GM12878 (cell line): Measurements from ENCODE around the gene TMEM174. TPM values are rescaled to one million over a fixed set of nuclear protein-coding genes. Genes with fewer than 3 reads are reported as not detected.

Source experiments
- ATAC-seq: fragments of 200-7000 bp; cut with Tn5 transposase; 3 replicates; pipeline ENCODE4 v1.9.1; 2020; ENCODE audit warnings: mild to moderate bottlenecking, moderate library complexity
- BruUV-seq: library from RNA; stranded (reverse); fragments of 400-500 nt; replicated peaks from 2 replicates; lab custom pipeline; 2021; lab: Mats Ljungman, UMichigan
- CTCF ChIA-PET: fragments of 300-600 bp; sonication (Branson Sonifier 250); formaldehyde crosslinking; extraction: SDS; loops from one replicate; lab custom pipeline; 2021; ENCODE audit warnings: inconsistent platforms; lab: Yijun Ruan, JAX
- POLR2A ChIA-PET: fragments of 350-600 bp; formaldehyde crosslinking; extraction: SDS; loops from one replicate; lab custom pipeline; 2021; ENCODE audit warnings: inconsistent platforms; lab: Charles Lee
- RAD21 ChIA-PET: fragments of 300-600 bp; sonication (Branson Sonifier 250); formaldehyde crosslinking; loops from one replicate; lab custom pipeline; 2023; ENCODE audit warnings: antibody characterized with exemption; ENCODE audit not compliant: unreplicated experiment; lab: Charles Lee
- SMC1A ChIA-PET: fragments of 300-600 bp; sonication (Branson Sonifier 250); formaldehyde crosslinking; loops from one replicate; lab custom pipeline; 2023; ENCODE audit not compliant: unreplicated experiment, uncharacterized antibody; lab: Charles Lee
- DNase-seq: peaks from one replicate; pipeline ENCODE4 v3.0.0-alpha.2; 2011; ENCODE audit warnings: low read depth, low spot score
- FAIRE-seq: peaks from 3 replicates; lab custom pipeline; 2011; peaks lifted over from hg19 to GRCh38; lab: Jason Lieb, UNC
- H2AFZ ChIP-seq: 2 replicates; pipeline ENCODE4 v1.6.0; 2011; ENCODE audit warnings: low read depth, low read length, control low read depth; ENCODE audit not compliant: control insufficient read depth
- H3K27ac ChIP-seq: 2 replicates; pipeline ENCODE4 v1.5.1; 2011; ENCODE audit warnings: control low read depth; ENCODE audit not compliant: control insufficient read depth, insufficient read depth
- H3K27me3 ChIP-seq, 2 experiments: replicated peaks in 1 of 2; 2 replicates each; pipeline versions ENCODE4 v1.6.0 to v1.6.1; 2011; ENCODE audit warnings: low read length in 1 of 2; ENCODE audit not compliant: control insufficient read depth in 2 of 2, insufficient read depth in 2 of 2
- H3K36me3 ChIP-seq, 2 experiments: 2 replicates each; pipeline ENCODE4 v1.5.1; 2011; ENCODE audit warnings: low read length in 1 of 2; ENCODE audit not compliant: control insufficient read depth in 2 of 2, insufficient read depth in 2 of 2
- H3K4me1 ChIP-seq: 2 replicates; pipeline ENCODE4 v1.6.1; 2011; ENCODE audit warnings: mild to moderate bottlenecking, low read length, moderate library complexity, mixed read lengths; ENCODE audit not compliant: control insufficient read depth, insufficient read depth
- H3K4me2 ChIP-seq: 2 replicates; pipeline ENCODE4 v1.6.0; 2011; ENCODE audit warnings: control low read depth; ENCODE audit not compliant: control insufficient read depth, insufficient read depth
- H3K4me3 ChIP-seq: fragments of 200-600 bp; sonication (generic); 2 replicates; pipeline ENCODE4 v1.5.1; 2016
- H3K79me2 ChIP-seq: 2 replicates; pipeline ENCODE4 v1.6.0; 2011; ENCODE audit warnings: low read length; ENCODE audit not compliant: control insufficient read depth, insufficient read depth
- H3K9ac ChIP-seq: 2 replicates; pipeline ENCODE4 v1.8.0; 2011; ENCODE audit warnings: low read length, control low read depth, mixed read lengths; ENCODE audit not compliant: control insufficient read depth, insufficient read depth
- H3K9me3 ChIP-seq: replicated peaks from 3 replicates; pipeline ENCODE4 v1.5.1; 2011; ENCODE audit warnings: mild to moderate bottlenecking, low read length; ENCODE audit not compliant: control insufficient read depth, insufficient read depth
- H4K20me1 ChIP-seq: 2 replicates; pipeline ENCODE4 v1.6.0; 2011; ENCODE audit not compliant: control insufficient read depth, insufficient read depth
- HCFC1 ChIP-seq: fragments of 150-350 bp; IDR thresholded peaks from 2 replicates; pipeline ENCODE4 v1.6.1; 2014; ENCODE audit warnings: low read length
- SIX5 ChIP-seq: IDR thresholded peaks from 2 replicates; pipeline ENCODE4 v1.6.1; 2011; ENCODE audit warnings: mild to moderate bottlenecking, low read depth, low read length, moderate library complexity; ENCODE audit not compliant: severe bottlenecking
- SMC3 ChIP-seq: IDR thresholded peaks from 2 replicates; pipeline ENCODE4 v1.6.1; 2011; ENCODE audit warnings: low read length, improper control_type of control experiment, borderline replicate concordance
- SREBF1 ChIP-seq: IDR thresholded peaks from 2 replicates; pipeline ENCODE4 v1.6.1; 2012; ENCODE audit warnings: mild to moderate bottlenecking, low read length
- in situ Hi-C: fragments of 300-500 bp; cut with MboI; formaldehyde crosslinking; loops from 9 replicates; pipeline ENCODE4 v1.14.3; 2018; ENCODE audit warnings: mixed read lengths
- intact Hi-C: fragments of 100-400 bp; cut with micrococcal nuclease; formaldehyde crosslinking; loops from one replicate; pipeline ENCODE4 v1.14.2; 2022; ENCODE audit not compliant: unreplicated experiment
- polyA plus RNA-seq, 11 experiments: library from polyadenylated mRNA; depleted of rRNA in 4 of 11; unstranded in 6 of 11; stranded (reverse) in 5 of 11; fragments of >200 nt; fragmentation: Nextera tagmentation in 4 of 11; fragmentation: Illumina TruSeq in 1 of 11; extraction: Ambion mirVana in 4 of 11; extraction: Trizol in 1 of 11; gene quantifications; 1 replicate in 1 of 11; 2 replicates in 10 of 11; pipeline versions ENCODE4 v1.2.1 to v1.2.3, GENCODE V29; 2011 to 2016; ENCODE audit warnings: inconsistent platforms in 2 of 11, missing spikeins in 2 of 11, low read depth in 1 of 11
- total RNA-seq, 4 experiments: library from RNA; depleted of rRNA in 3 of 4; stranded (reverse); fragments of >200 nt in 3 of 4; fragmentation: Illumina TruSeq in 1 of 4; extraction: Trizol in 1 of 4; gene quantifications; 2 replicates each; pipeline versions ENCODE4 v1.2.1 to v1.2.3, GENCODE V29; 2013 to 2021
- TF ChIP-seq, protein P1 (sequence below), 3 experiments: IDR thresholded peaks in 2 of 3; conservative IDR thresholded peaks in 1 of 3; 2 replicates each; pipeline ENCODE4 v1.5.1; 2011; ENCODE audit warnings: low read depth in 3 of 3, low read length in 3 of 3, mild to moderate bottlenecking in 3 of 3, control low read depth in 2 of 3, moderate library complexity in 2 of 3, inconsistent platforms in 1 of 3, mixed read lengths in 1 of 3; ENCODE audit not compliant: control insufficient read depth in 2 of 3, insufficient read depth in 1 of 3; ENCODE audit errors: extremely low read depth in 1 of 3

Gene TMEM174
- total and polyA plus RNA-seq, 10 of the 15 experiments (the other 5 are each of a cell fraction or from before 2014, with no cell fraction given): not detected

DNA sequence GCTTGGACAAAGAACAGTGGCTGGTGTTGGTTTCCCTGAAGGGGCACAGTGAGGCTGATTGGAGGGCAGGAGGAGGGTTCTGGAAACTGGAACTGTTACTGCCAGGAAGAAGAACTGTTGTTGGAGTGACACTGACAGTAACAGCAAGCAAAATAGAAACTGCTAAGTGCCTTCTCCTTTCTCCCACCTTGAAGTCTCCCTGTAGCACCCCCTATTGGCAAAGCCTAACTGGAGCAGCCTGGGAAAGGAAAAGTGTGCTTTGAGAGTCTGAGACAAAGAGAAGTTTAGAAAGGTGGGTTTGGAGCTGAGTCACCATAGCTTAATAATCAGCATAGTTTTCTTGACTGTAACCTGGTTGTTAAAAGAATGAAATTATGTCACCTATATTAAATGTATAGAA is 2.5 kb upstream of the TMEM174 start:
- in situ Hi-C loops (no loop called here), intact Hi-C loops (no loop called here)
- Histone ChIP-seq H3K9me3 (no peaks in the 10 kb centered on the region; the same call in 2 of the 3 replicates), H3K79me2 (no peaks in the 10 kb centered on the region), H3K27me3 (peaks cover 2 to 5% of the 10 kb centered on the region in 2 experiments), H4K20me1 (no peaks in the 10 kb centered on the region), H3K4me1 (no peaks in the 10 kb centered on the region), H3K27ac (no peak overlapping the region), H3K4me2 (no peak overlapping the region), H3K36me3 (no peaks in the 10 kb centered on the region), H2AFZ (no peak overlapping the region), H3K9ac (no peak overlapping the region), H3K4me3 (no peak overlapping the region)
- DNase-seq: no peak
- TF ChIP-seq, protein P1, sequence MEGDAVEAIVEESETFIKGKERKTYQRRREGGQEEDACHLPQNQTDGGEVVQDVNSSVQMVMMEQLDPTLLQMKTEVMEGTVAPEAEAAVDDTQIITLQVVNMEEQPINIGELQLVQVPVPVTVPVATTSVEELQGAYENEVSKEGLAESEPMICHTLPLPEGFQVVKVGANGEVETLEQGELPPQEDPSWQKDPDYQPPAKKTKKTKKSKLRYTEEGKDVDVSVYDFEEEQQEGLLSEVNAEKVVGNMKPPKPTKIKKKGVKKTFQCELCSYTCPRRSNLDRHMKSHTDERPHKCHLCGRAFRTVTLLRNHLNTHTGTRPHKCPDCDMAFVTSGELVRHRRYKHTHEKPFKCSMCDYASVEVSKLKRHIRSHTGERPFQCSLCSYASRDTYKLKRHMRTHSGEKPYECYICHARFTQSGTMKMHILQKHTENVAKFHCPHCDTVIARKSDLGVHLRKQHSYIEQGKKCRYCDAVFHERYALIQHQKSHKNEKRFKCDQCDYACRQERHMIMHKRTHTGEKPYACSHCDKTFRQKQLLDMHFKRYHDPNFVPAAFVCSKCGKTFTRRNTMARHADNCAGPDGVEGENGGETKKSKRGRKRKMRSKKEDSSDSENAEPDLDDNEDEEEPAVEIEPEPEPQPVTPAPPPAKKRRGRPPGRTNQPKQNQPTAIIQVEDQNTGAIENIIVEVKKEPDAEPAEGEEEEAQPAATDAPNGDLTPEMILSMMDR (IDR thresholded peaks at IDR 0.05 in 2 of 3, conservative IDR thresholded peaks at IDR 0.05 in 1 of 3; ENCODE audit: control insufficient read depth in 2 of 3, extremely low read depth in 1 of 3, insufficient read depth in 1 of 3, low read depth in 3 of 3, low read length in 3 of 3): peak; percentile 40 to 56 (median 51); a peak in 5 of 6 replicates
- no peak for TF ChIP-seq HCFC1
- no peak for TF ChIP-seq SIX5
- peak; percentile 17; the same call in 1 of the 2 replicates for TF ChIP-seq SMC3
- TF ChIP-seq SREBF1: no peak
- ChIA-PET POLR2A (no interaction called here), SMC1A (interaction anchor here (0.8 to 1.5 kb wide), 7 partner anchors 7 to 86 kb away, joined by 3 to 4 read pairs (median 3); no protein-coding TSS in a partner anchor), CTCF (interaction anchor here (0.6 to 1.6 kb wide), 11 partner anchors 10 to 519 kb away, joined by 3 to 7 read pairs (median 4); no protein-coding TSS in a partner anchor), RAD21 (interaction anchor here (0.6 to 1.3 kb wide), 2 partner anchors 86 to 87 kb away, joined by 3 read pairs; no protein-coding TSS in a partner anchor)
- peak; percentile 50 for ATAC-seq
- FAIRE-seq: no peak
- no TSS peak for BruUV-seq
